SK-N-SH (cell line): ENCODE measurements around the gene GRB7. TPM values are rescaled to one million over a fixed set of nuclear protein-coding genes. Genes with fewer than 3 reads are reported as not detected.

Experiments
- CTCF ChIA-PET: fragments of 300-600, 350-600 bp; formaldehyde crosslinking; extraction: SDS; loops from one replicate; lab custom pipeline; 2021; lab: Yijun Ruan, JAX
- POLR2A ChIA-PET: fragments of 350-600 bp; sonication (Branson Sonifier 250); formaldehyde crosslinking; extraction: SDS; loops from one replicate; lab custom pipeline; 2020; ENCODE audit warnings: antibody characterized with exemption, inconsistent platforms; lab: Yijun Ruan, JAX
- DNase-seq: peaks from one replicate; pipeline ENCODE4 v3.0.0; 2012
- H2AFZ ChIP-seq: fragments of 200-600 bp; sonication (generic); 2 replicates; pipeline ENCODE4 v1.8.1; 2016; ENCODE audit warnings: antibody characterized with exemption, mild to moderate bottlenecking, low read depth
- H3F3A ChIP-seq: fragments of 200-600 bp; sonication (generic); replicated peaks from 2 replicates; pipeline ENCODE3; 2016; ENCODE audit warnings: antibody characterized with exemption, mild to moderate bottlenecking; ENCODE audit not compliant: insufficient read depth
- H3K27ac ChIP-seq, 2 experiments: fragments of 200-500 bp in 1 of 2; fragments of 200-600 bp in 1 of 2; sonication (Bioruptor generic) in 1 of 2; sonication (generic), shearing (Covaris generic) in 1 of 2; 2 replicates each; pipeline versions ENCODE4 v1.5.1 to v1.6.1; 2014 to 2016; ENCODE audit warnings: low read depth in 2 of 2, inconsistent platforms in 1 of 2, low read length in 1 of 2, mild to moderate bottlenecking in 1 of 2, mixed read lengths in 1 of 2
- H3K27me3 ChIP-seq: fragments of 200-600 bp; sonication (generic), shearing (Covaris generic); 2 replicates; pipeline ENCODE4 v1.6.1; 2016; ENCODE audit warnings: mixed run types; ENCODE audit not compliant: insufficient read depth
- H3K36me3 ChIP-seq, 2 experiments: fragments of 200-500 bp in 1 of 2; fragments of 200-600 bp in 1 of 2; sonication (Bioruptor generic) in 1 of 2; sonication (generic) in 1 of 2; replicated peaks in 1 of 2; 2 replicates each; pipeline versions ENCODE3 to v1.5.1; 2014 to 2016; ENCODE audit warnings: low read length in 1 of 2, mild to moderate bottlenecking in 1 of 2; ENCODE audit not compliant: insufficient read depth in 2 of 2, control insufficient read depth in 1 of 2
- H3K4me1 ChIP-seq, 2 experiments: fragments of 200-500 bp in 1 of 2; fragments of 200-600 bp in 1 of 2; sonication (Bioruptor generic) in 1 of 2; sonication (generic), shearing (Covaris generic) in 1 of 2; 2 replicates each; pipeline versions ENCODE4 v1.5.1 to v1.6.1; 2014 to 2016; ENCODE audit warnings: low read depth in 1 of 2, low read length in 1 of 2, mixed run types in 1 of 2; ENCODE audit not compliant: insufficient read depth in 2 of 2, control insufficient read depth in 1 of 2
- H3K4me2 ChIP-seq: fragments of 200-600 bp; sonication (generic), shearing (Covaris generic); 2 replicates; pipeline ENCODE4 v1.6.1; 2017; ENCODE audit warnings: mixed run types
- H3K4me3 ChIP-seq, 2 experiments: fragments of 200-500 bp in 1 of 2; fragments of 200-600 bp in 1 of 2; sonication (Bioruptor generic) in 1 of 2; sonication (generic), shearing (Covaris generic) in 1 of 2; 2 replicates each; pipeline versions ENCODE4 v1.5.1 to v1.8.1; 2014 to 2016; ENCODE audit warnings: low read depth in 2 of 2, inconsistent platforms in 1 of 2, low read length in 1 of 2, mild to moderate bottlenecking in 1 of 2, mixed read lengths in 1 of 2, moderate library complexity in 1 of 2
- H3K79me2 ChIP-seq: fragments of 200-600 bp; sonication (generic); 2 replicates; pipeline ENCODE4 v1.8.1; 2017; ENCODE audit warnings: mild to moderate bottlenecking; ENCODE audit not compliant: insufficient read depth
- H3K9ac ChIP-seq: fragments of 200-600 bp; sonication (generic); 2 replicates; pipeline ENCODE4 v1.6.1; 2017; ENCODE audit warnings: mixed run types
- H3K9me2 ChIP-seq: fragments of 200-600 bp; sonication (generic); 2 replicates; pipeline ENCODE4 v1.6.1; 2017; ENCODE audit warnings: mixed run types
- H3K9me3 ChIP-seq: fragments of 200-600 bp; sonication (generic); 2 replicates; pipeline ENCODE4 v1.6.1; 2017; ENCODE audit warnings: mixed run types, mild to moderate bottlenecking, moderate library complexity
- H4K20me1 ChIP-seq: fragments of 200-600 bp; sonication (generic); 2 replicates; pipeline ENCODE4 v1.6.1; 2017; ENCODE audit warnings: mild to moderate bottlenecking, mixed run types; ENCODE audit not compliant: insufficient read depth
- CTCF ChIP-seq: fragments of 200-600 bp; sonication (generic); IDR thresholded peaks from 2 replicates; pipeline ENCODE4 v1.6.1; 2017; ENCODE audit warnings: antibody characterized with exemption, mild to moderate bottlenecking, moderate library complexity
- ELF1 ChIP-seq: IDR thresholded peaks from 2 replicates; pipeline ENCODE4 v1.4.0; 2012
- EZH2phosphoT487 ChIP-seq: fragments of 200-600 bp; sonication (generic); IDR thresholded peaks from 2 replicates; pipeline ENCODE4 v1.6.1; 2017; ENCODE audit warnings: low read depth, mixed run types, mild to moderate bottlenecking, antibody characterized with exemption, moderate library complexity, borderline replicate concordance
- FOSL2 ChIP-seq: IDR thresholded peaks from 2 replicates; pipeline ENCODE4 v1.4.0; 2012; ENCODE audit warnings: low read depth, mild to moderate bottlenecking, moderate library complexity, borderline replicate concordance
- FOXM1 ChIP-seq: IDR thresholded peaks from 2 replicates; pipeline ENCODE4 v1.4.0; 2012; ENCODE audit warnings: low read depth, mild to moderate bottlenecking
- GATA2 ChIP-seq: sonication (generic); formaldehyde crosslinking; IDR thresholded peaks from 2 replicates; pipeline ENCODE4 v1.5.0; 2020; ENCODE audit warnings: mild to moderate bottlenecking, missing genetic modification reagents
- JUND ChIP-seq: IDR thresholded peaks from 2 replicates; pipeline ENCODE4 v1.4.0; 2012
- PBX3 ChIP-seq: IDR thresholded peaks from 2 replicates; pipeline ENCODE4; 2012
- POLR2AphosphoS5 ChIP-seq: IDR thresholded peaks from 2 replicates; pipeline ENCODE4 v1.6.1; 2012; ENCODE audit warnings: low read depth, low read length
- RFX5 ChIP-seq: IDR thresholded peaks from 2 replicates; pipeline ENCODE4 v1.6.1; 2012; ENCODE audit warnings: mild to moderate bottlenecking, improper control_type of control experiment, low read length
- SIN3A ChIP-seq: IDR thresholded peaks from 2 replicates; pipeline ENCODE4 v1.6.1; 2012; ENCODE audit warnings: low read depth, mild to moderate bottlenecking, low read length, moderate library complexity, borderline replicate concordance
- SMC3 ChIP-seq: IDR thresholded peaks from 2 replicates; pipeline ENCODE4 v1.6.1; 2012; ENCODE audit warnings: low read depth, low read length, improper control_type of control experiment
- TCF12 ChIP-seq: IDR thresholded peaks from 2 replicates; pipeline ENCODE4 v1.4.0; 2012
- TEAD4 ChIP-seq: IDR thresholded peaks from 2 replicates; pipeline ENCODE4 v1.4.0; 2012; ENCODE audit warnings: mild to moderate bottlenecking, borderline replicate concordance; ENCODE audit not compliant: insufficient read depth
- USF1 ChIP-seq: IDR thresholded peaks from 2 replicates; pipeline ENCODE4 v1.4.0; 2012; ENCODE audit warnings: low read depth, borderline replicate concordance
- WGBS: methylation state at CpG from one replicate; pipeline ENCODE4 v1.1.6; 2017; ENCODE audit warnings: low lambda C conversion rate; 5-methylcytosine and 5-hydroxymethylcytosine counted together
- polyA plus RNA-seq, 3 experiments: library from polyadenylated mRNA; depleted of rRNA; stranded (reverse); fragments of >200 nt; gene quantifications; 2 replicates each; pipeline ENCODE4 v1.2.3, GENCODE V29; 2012

The GRB7 gene
- polyA plus RNA-seq, 1 of the 3 experiments (the other 2 are of a cell fraction): not detected

DNA sequence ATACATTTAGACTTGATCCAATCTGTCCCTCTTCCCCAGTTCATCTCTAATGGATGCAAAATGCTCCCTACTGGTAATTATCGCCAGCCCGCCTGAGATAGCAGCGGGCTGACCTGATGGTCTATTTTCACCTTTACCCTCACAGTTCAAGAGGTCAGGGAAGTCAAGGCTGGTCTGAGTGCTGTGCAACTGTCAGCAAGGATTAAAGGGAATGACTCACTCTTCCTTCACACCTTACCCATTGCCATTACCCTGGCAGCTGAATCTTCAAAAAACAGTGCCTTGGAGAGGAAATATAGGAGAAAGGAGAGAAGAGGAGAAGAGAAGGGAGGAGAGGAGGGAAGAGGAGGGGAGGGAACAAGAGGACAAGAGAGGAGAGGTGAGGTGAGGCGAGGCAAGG, 36.3 kb downstream of the GRB7 start:
- Histone ChIP-seq H3K4me1 (no peaks in the 10 kb centered on the region), H3K9me2 (no peaks in the 10 kb centered on the region), H3K4me2 (no peak overlapping the region), H3F3A (no peaks in the 10 kb centered on the region), H3K9ac (no peak overlapping the region), H3K27ac (no peak overlapping the region), H3K36me3 (no peaks in the 10 kb centered on the region), H3K79me2 (no peaks in the 10 kb centered on the region), H4K20me1 (no peaks in the 10 kb centered on the region), H2AFZ (no peak overlapping the region), H3K4me3 (no peak overlapping the region), H3K9me3 (no peaks in the 10 kb centered on the region), H3K27me3 (peaks cover 93% of the 10 kb centered on the region)
- CTCF ChIA-PET: no interaction called here
- DNase-seq: no peak
- TF ChIP-seq PBX3 (no peak), POLR2AphosphoS5 (no peak), TEAD4 (no peak), FOSL2 (no peak), TCF12 (no peak), ELF1 (no peak), JUND (no peak), FOXM1 (no peak), GATA2 (CRISPR knock-in tag) (no peak), EZH2phosphoT487 (no peak), SIN3A (no peak), RFX5 (no peak), CTCF (no peak), USF1 (no peak), SMC3 (no peak)
- POLR2A ChIA-PET: no interaction called here
- 44% methylated on average over 4 of the region's 4 CpGs for WGBS

GRCh38 chr17:39775031-39775430, 37.3 kb downstream of the GRB7 start:
- WGBS: 10% methylated on average over 2 of the region's 2 CpGs
- no peaks in the 10 kb centered on the region for H3K9me2 ChIP-seq
- ChIA-PET CTCF (no interaction called here), POLR2A (no interaction called here)
- no peaks in the 10 kb centered on the region for H3K79me2 ChIP-seq
- no peaks in the 10 kb centered on the region for H4K20me1 ChIP-seq
- no peak overlapping the region for H3K4me2 ChIP-seq
- peaks cover 91% of the 10 kb centered on the region for H3K27me3 ChIP-seq
- DNase-seq: no peak
- no peaks in the 10 kb centered on the region for H3F3A ChIP-seq
- no peaks in the 10 kb centered on the region for H3K4me1 ChIP-seq
- H2AFZ ChIP-seq: no peak overlapping the region
- H3K9me3 ChIP-seq: no peaks in the 10 kb centered on the region
- no peaks in the 10 kb centered on the region for H3K36me3 ChIP-seq
- H3K4me3 ChIP-seq: no peak overlapping the region
- TF ChIP-seq TEAD4: no peak
- no peak overlapping the region for H3K9ac ChIP-seq
- H3K27ac ChIP-seq: no peak overlapping the region
